Common myeloid progenitor, CD34-positive (primary cell): ENCODE measurements around the gene WASF2.
A peak's percentile ranks its signal among the peaks of the same experiment; 100 is the strongest.

Experiments used
- CTCF ChIA-PET: fragments of 350-600 bp; sonication (Branson Sonifier 250); formaldehyde crosslinking; loops from one replicate; lab custom pipeline; 2021; ENCODE audit warnings: antibody characterized with exemption; lab: Charles Lee
- POLR2A ChIA-PET: fragments of 350-600 bp; sonication (Branson Sonifier 250); formaldehyde crosslinking; loops from one replicate; lab custom pipeline; 2021; ENCODE audit warnings: antibody characterized with exemption; lab: Charles Lee
- DNase-seq, 3 donors: peaks; one replicate each; pipeline versions ENCODE4 v3.0.0 to v3.0.0-alpha.2; 2013
- H3K27ac ChIP-seq, 2 experiments: 1 replicate in 1 of 2; 2 replicates in 1 of 2; pipeline ENCODE4 v1.7.0; 2013; ENCODE audit warnings: inconsistent platforms in 2 of 2, low read length in 2 of 2, mild to moderate bottlenecking in 2 of 2, low read depth in 1 of 2, moderate library complexity in 1 of 2; ENCODE audit not compliant: severe bottlenecking in 2 of 2, insufficient read depth in 1 of 2, poor library complexity in 1 of 2
- H3K27me3 ChIP-seq, 5 experiments: replicated peaks in 2 of 5; 1 replicate in 3 of 5; 2 replicates in 2 of 5; pipeline versions ENCODE4 v1.6.1 to v1.7.0; 2013; ENCODE audit warnings: low read length in 4 of 5, mild to moderate bottlenecking in 2 of 5, moderate library complexity in 2 of 5, inconsistent platforms in 1 of 5; ENCODE audit not compliant: insufficient read depth in 5 of 5, control insufficient read depth in 4 of 5
- H3K36me3 ChIP-seq, 4 experiments: 1 replicate in 2 of 4; 2 replicates in 2 of 4; pipeline versions ENCODE4 v1.6.1 to v1.7.0; 2013; ENCODE audit warnings: low read length in 3 of 4, control low read depth in 1 of 4, mild to moderate bottlenecking in 1 of 4; ENCODE audit not compliant: control insufficient read depth in 4 of 4, insufficient read depth in 4 of 4
- H3K4me1 ChIP-seq, 4 experiments: 1 replicate in 3 of 4; 2 replicates in 1 of 4; pipeline versions ENCODE4 v1.6.1 to v1.7.1; 2013; ENCODE audit warnings: low read length in 3 of 4, mild to moderate bottlenecking in 3 of 4, control low read depth in 1 of 4, inconsistent platforms in 1 of 4, moderate library complexity in 1 of 4; ENCODE audit not compliant: control insufficient read depth in 4 of 4, insufficient read depth in 4 of 4; ENCODE audit errors: control extremely low read depth in 1 of 4
- H3K4me3 ChIP-seq, 7 experiments: 1 replicate in 4 of 7; 2 replicates in 3 of 7; pipeline versions ENCODE4 v1.5.1 to v1.7.0; 2013; ENCODE audit warnings: mild to moderate bottlenecking in 7 of 7, low read length in 6 of 7, moderate library complexity in 6 of 7, inconsistent platforms in 2 of 7, low read depth in 2 of 7, control low read depth in 1 of 7; ENCODE audit not compliant: insufficient read depth in 4 of 7, control insufficient read depth in 1 of 7; ENCODE audit errors: extremely low read depth in 1 of 7
- H3K9me3 ChIP-seq, 5 experiments: 1 replicate in 4 of 5; 2 replicates in 1 of 5; pipeline versions ENCODE4 v1.6.1 to v1.7.1; 2013; ENCODE audit warnings: low read length in 4 of 5, mild to moderate bottlenecking in 2 of 5, inconsistent platforms in 1 of 5, low read depth in 1 of 5, moderate library complexity in 1 of 5; ENCODE audit not compliant: control insufficient read depth in 4 of 5, insufficient read depth in 2 of 5; ENCODE audit errors: control extremely low read depth in 1 of 5
- WGBS: methylation state at CpG from one replicate; pipeline ENCODE4 v1.1.5; 2013; ENCODE audit not compliant: insufficient coverage; 5-methylcytosine and 5-hydroxymethylcytosine counted together

WASF2 gene

DNA sequence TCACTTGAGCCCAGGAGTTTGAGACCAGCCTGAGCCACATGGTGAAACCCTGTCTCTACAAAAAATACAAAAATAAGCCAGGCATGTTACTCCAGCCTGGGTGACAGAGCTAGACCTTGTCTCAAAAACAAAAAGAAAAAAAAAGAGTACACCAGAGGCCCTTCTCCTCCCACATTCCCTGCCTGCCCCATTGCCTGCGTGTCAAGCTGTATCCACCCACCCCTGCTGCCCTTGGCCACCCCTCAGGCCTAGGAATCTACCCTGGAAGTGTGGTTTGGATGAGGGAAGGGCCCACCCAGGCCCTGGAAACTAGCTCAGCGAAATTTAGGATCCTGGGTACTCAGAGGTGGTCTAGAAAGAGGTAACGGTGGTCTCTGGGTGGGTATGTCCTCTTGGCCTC, 25.7 kb upstream of the WASF2 start:
- 90% methylated on average over 2 of the region's 3 CpGs for WGBS
- ChIA-PET CTCF (interaction anchor here (1.0 to 1.6 kb wide), 2 partner anchors 8 to 219 kb away, joined by 3 to 4 read pairs; no protein-coding TSS in a partner anchor), POLR2A (no interaction called here)
- no peaks in the 10 kb centered on the region for H3K9me3 ChIP-seq
- peaks cover 0 to 31% (median 17%) of the 10 kb centered on the region in 4 experiments for H3K4me1 ChIP-seq
- H3K27me3 ChIP-seq: no peaks in the 10 kb centered on the region
- no peak overlapping the region for H3K4me3 ChIP-seq
- DNase-seq: no peak
- no peaks in the 10 kb centered on the region for H3K36me3 ChIP-seq
- H3K27ac ChIP-seq: no peak overlapping the region

DNA sequence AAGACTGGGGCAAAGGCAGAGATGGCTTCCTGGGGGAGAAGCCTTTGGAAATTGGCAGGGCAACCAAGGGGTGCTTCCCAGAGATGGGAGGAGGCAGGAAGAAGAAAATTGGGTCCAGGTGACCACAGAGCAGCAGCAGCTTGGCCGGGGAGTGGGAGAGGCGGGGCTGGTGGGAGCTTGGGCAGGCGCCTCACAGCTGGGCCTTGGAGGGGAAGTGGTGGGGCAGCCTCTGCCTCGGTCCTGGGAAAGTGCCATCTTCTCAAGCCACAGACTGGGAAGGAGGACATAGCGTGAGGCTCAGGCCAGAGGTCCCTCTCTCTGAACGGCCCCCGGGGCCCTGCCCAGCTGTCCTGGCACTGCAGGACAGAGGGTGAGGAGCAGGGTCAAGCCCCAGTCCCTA, 24.0 kb upstream of the WASF2 start:
- POLR2A ChIA-PET: no interaction called here

DNA sequence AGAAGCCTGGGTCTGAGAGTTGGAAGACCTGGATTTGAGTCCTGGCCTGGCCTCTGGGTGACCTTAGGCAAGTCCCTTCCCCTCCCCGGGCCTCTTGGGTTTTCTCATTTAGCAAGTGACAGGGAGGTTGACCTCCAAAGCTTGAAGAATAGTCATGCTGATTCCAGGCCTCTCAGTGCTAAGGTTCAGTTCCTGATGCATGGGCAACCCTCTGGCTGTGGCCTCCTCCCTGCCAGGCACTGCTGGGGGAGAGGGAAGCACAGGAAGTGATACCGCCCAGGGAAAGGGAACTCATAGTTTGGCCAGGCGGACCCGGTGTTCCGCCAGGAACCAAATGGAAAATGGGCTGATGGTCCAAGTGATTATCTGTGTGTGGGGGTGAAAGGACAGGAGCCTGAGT, 23.6 kb upstream of the WASF2 start:
- Histone ChIP-seq H3K36me3 (no peaks in the 10 kb centered on the region), H3K4me3 (no peak overlapping the region), H3K27ac (no peak overlapping the region), H3K27me3 (no peaks in the 10 kb centered on the region), H3K9me3 (no peaks in the 10 kb centered on the region), H3K4me1 (peaks cover 0 to 26% (median 11%) of the 10 kb centered on the region in 4 experiments)
- CTCF ChIA-PET: interaction anchor here (1.1 to 1.2 kb wide), 2 partner anchors 8 to 13 kb away, joined by 4 read pairs; no protein-coding TSS in a partner anchor
- POLR2A ChIA-PET: no interaction called here
- no peak for DNase-seq
- WGBS: 100% methylated on average over 1 of the region's 5 CpGs

More for the DNA sequence above, 24.0 kb upstream of the WASF2 start:
- Histone ChIP-seq H3K9me3 (no peaks in the 10 kb centered on the region), H3K4me1 (peaks cover 0 to 26% (median 11%) of the 10 kb centered on the region in 4 experiments), H3K27me3 (no peaks in the 10 kb centered on the region), H3K4me3 (no peak overlapping the region), H3K36me3 (no peaks in the 10 kb centered on the region), H3K27ac (no peak overlapping the region)
- peak in 1 of 3 donors; percentile 34 for DNase-seq
- 23% methylated on average over 6 of the region's 7 CpGs for WGBS
- CTCF ChIA-PET: interaction anchor here (1.1 to 1.2 kb wide), 2 partner anchors 9 to 13 kb away, joined by 4 read pairs; no protein-coding TSS in a partner anchor

DNA sequence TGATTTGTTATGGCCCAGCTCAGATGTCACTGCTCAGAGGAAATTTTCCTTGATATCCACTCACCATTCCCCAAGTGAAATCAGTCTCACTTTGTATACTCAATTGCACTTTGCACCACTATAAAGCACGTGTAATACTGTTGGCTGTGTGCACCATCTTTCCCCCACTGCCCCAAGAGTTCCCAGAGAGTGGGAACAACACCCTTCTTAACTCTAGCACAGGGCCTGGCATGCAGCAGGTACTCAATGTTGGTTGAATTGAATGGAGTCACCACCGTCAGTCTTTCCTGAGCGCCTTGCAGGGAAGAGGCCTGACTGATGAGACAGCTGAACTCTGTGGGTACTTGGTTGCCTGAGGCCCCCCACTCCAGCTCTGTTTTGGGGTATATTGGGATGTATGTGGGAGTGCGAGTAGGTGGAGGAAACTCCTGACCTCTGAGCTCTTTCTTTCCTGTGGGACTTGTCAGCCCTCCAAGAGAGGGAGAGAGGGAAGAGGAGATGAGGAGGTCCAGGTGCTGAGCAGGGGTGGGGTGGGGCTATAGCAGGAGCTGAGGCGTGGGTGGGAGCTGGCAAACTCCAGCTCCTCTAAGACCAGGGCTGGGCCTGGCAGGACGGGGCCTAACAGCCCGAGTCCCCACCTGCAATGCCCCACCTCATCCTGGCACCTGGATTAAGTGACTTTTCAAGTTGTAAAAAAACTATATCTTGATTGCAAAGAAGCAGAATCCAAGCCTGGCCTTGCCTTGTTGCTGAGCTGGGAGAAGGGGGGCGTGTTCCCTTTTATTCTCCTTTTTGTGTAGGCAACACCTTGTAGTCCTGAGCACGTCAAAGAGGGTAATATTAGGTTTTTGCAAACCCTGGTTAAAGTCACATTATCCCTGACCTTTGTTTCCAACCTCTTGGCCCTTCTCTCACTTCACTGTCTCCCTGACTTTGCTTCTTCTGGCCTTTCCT, 19.4 kb upstream of the WASF2 start:
- no peak overlapping the region for H3K27ac ChIP-seq
- ChIA-PET POLR2A (no interaction called here), CTCF (interaction anchor here (1.4 to 2.4 kb wide), 4 partner anchors 12 to 93 kb away, joined by 3 to 9 read pairs (median 4); no protein-coding TSS in a partner anchor)
- H3K36me3 ChIP-seq: no peaks in the 10 kb centered on the region
- DNase-seq: no peak
- peaks cover 0 to 26% (median 11%) of the 10 kb centered on the region in 4 experiments for H3K4me1 ChIP-seq
- no peaks in the 10 kb centered on the region for H3K9me3 ChIP-seq
- no peaks in the 10 kb centered on the region for H3K27me3 ChIP-seq
- no peak overlapping the region for H3K4me3 ChIP-seq
- 94% methylated on average over 7 of the region's 9 CpGs for WGBS

DNA sequence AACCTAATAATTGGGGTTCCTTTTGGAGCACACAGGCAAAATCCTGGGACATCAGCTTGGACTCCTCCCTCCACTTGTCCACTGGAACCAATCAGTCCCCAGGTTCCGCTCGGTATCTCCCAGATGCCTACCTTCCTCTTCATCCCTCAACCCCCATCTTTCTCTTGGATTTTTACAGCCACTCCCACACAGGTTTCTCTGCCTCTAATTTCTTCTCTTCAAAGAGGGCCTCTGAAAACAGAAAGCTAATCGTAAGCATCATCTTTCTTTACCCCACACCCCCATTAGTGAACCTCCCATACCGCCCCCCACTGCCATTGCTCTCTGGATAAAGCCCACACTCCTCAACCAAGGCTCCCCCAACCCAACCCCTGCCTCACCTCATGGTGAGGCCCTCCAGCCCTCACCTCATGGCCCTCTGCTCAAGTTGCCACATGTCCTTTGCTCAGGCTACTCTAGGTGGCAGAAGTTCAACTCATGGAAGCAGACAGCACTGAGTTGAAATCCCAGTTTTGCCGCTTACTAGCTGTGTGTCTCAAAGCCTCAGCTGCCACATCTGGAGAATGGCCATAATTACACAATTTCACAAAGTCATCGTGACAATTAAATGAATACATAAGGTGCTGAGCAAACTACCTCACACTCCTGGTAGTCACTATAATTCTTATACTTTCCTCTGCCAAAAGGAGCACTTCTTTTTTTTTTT, 18.1 kb upstream of the WASF2 start:
- DNase-seq: peak in 1 of 3 donors; percentile 53
- Histone ChIP-seq H3K9me3 (no peaks in the 10 kb centered on the region), H3K27ac (no peak overlapping the region), H3K36me3 (no peaks in the 10 kb centered on the region), H3K4me1 (peaks cover 0 to 13% (median 0%) of the 10 kb centered on the region in 4 experiments), H3K27me3 (no peaks in the 10 kb centered on the region), H3K4me3 (no peak overlapping the region)
- 94% methylated on average over 5 of the region's 6 CpGs for WGBS
- CTCF ChIA-PET: interaction anchor here (0.6 to 1.6 kb wide), 6 partner anchors 8 to 94 kb away, joined by 3 to 4 read pairs (median 4); no protein-coding TSS in a partner anchor
- POLR2A ChIA-PET: no interaction called here

DNA sequence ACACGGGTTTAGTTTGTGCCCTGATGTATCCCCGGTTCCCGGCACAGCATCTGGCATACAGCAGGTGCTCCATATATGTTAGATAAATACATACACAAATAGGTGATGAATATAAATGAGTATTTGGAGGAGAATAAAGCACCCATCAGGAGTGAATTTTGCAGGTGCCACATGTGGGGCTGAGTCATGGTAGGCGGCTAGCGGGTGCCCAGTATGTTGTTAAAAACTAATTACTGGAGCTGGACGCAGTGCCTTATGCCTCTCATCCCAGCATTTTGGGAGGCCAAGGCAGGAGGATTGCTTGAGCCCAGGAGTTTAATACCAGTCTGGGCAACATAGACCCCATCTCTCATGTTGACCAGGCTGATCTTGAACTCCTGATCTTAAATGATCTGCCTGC, 16.7 kb upstream of the WASF2 start:
- H3K27me3 ChIP-seq: no peaks in the 10 kb centered on the region
- H3K9me3 ChIP-seq: no peaks in the 10 kb centered on the region
- CTCF ChIA-PET: no interaction called here
- peaks cover 0 to 13% (median 0%) of the 10 kb centered on the region in 4 experiments for H3K4me1 ChIP-seq
- H3K36me3 ChIP-seq: no peaks in the 10 kb centered on the region
- no peak overlapping the region for H3K4me3 ChIP-seq
- POLR2A ChIA-PET: no interaction called here
- no peak for DNase-seq
- WGBS: 100% methylated on average over 3 of the region's 6 CpGs
- H3K27ac ChIP-seq: no peak overlapping the region
